HepG2 (cell line): Measurements from ENCODE around the gene VIM. TPM values are rescaled to one million over a fixed set of nuclear protein-coding genes. Genes with fewer than 3 reads are reported as not detected.

ENCODE experiments used
- ATAC-seq: fragments of 200-7000 bp; cut with Tn5 transposase; 3 replicates; pipeline ENCODE4 v1.9.1; 2020; ENCODE audit warnings: mild to moderate bottlenecking, moderate library complexity
- BruUV-seq: library from RNA; stranded (reverse); fragments of 400-500 nt; replicated peaks from 2 replicates; lab custom pipeline; 2021; lab: Mats Ljungman, UMichigan
- CTCF ChIA-PET: fragments of 300-600 bp; formaldehyde crosslinking; extraction: SDS; loops from one replicate; lab custom pipeline; 2021; ENCODE audit warnings: low total read pairs, inconsistent platforms, low intra/inter-chr PET ratio; lab: Yijun Ruan, JAX
- POLR2A ChIA-PET: fragments of 350-600 bp; sonication (Branson Sonifier 250); formaldehyde crosslinking; loops from one replicate; lab custom pipeline; 2020; ENCODE audit warnings: antibody characterized with exemption, inconsistent platforms; lab: Yijun Ruan, JAX
- DNase-seq: peaks from one replicate; pipeline ENCODE4 v3.0.0-alpha.2; 2015; ENCODE audit warnings: low spot score
- FAIRE-seq: peaks from 3 replicates; lab custom pipeline; 2011; peaks lifted over from hg19 to GRCh38; lab: Jason Lieb, UNC
- H2AFZ ChIP-seq: one replicate; pipeline ENCODE4 v1.6.1; 2011; ENCODE audit warnings: low read length, inconsistent platforms
- H3K27ac ChIP-seq: fragments of 300-600 bp; 3 replicates; pipeline ENCODE4 v1.8.0; 2011; ENCODE audit warnings: mixed run types, mild to moderate bottlenecking, mixed read lengths, low read length, inconsistent platforms; ENCODE audit not compliant: insufficient read depth; ENCODE audit errors: extremely low read length
- H3K27me3 ChIP-seq, 2 experiments: fragments of 200-600 bp in 1 of 2; 2 replicates in 1 of 2; 3 replicates in 1 of 2; pipeline versions ENCODE4 v1.6.0 to v1.8.0; 2011; ENCODE audit warnings: low read length in 2 of 2, mild to moderate bottlenecking in 2 of 2, moderate library complexity in 2 of 2, inconsistent platforms in 1 of 2; ENCODE audit not compliant: insufficient read depth in 2 of 2, control insufficient read depth in 1 of 2
- H3K36me3 ChIP-seq, 2 experiments: fragments of 200-600 bp in 1 of 2; replicated peaks in 1 of 2; 2 replicates in 1 of 2; 3 replicates in 1 of 2; pipeline versions ENCODE4 v1.5.1 to v1.8.0; 2011; ENCODE audit warnings: low read length in 2 of 2, inconsistent platforms in 1 of 2; ENCODE audit not compliant: insufficient read depth in 2 of 2, control insufficient read depth in 1 of 2
- H3K4me1 ChIP-seq: 2 replicates; pipeline ENCODE4 v1.5.1; 2012; ENCODE audit warnings: low read length, inconsistent platforms; ENCODE audit not compliant: insufficient read depth
- H3K4me2 ChIP-seq: 2 replicates; pipeline ENCODE4 v1.6.0; 2011; ENCODE audit warnings: low read depth, low read length, inconsistent platforms
- H3K4me3 ChIP-seq, 3 experiments: fragments of 200-600 bp in 1 of 3; sonication (generic), shearing (Covaris generic) in 1 of 3; replicated peaks in 1 of 3; 2 replicates each; pipeline ENCODE4 v1.5.1; 2011 to 2016; ENCODE audit warnings: low read length in 3 of 3, inconsistent platforms in 2 of 3, low read depth in 2 of 3, mild to moderate bottlenecking in 2 of 3, control low read depth in 1 of 3, mixed read lengths in 1 of 3; ENCODE audit not compliant: insufficient read depth in 1 of 3
- H3K79me2 ChIP-seq: one replicate; pipeline ENCODE4 v1.6.1; 2011; ENCODE audit warnings: low read length, inconsistent platforms; ENCODE audit not compliant: insufficient read depth
- H3K9ac ChIP-seq: 2 replicates; pipeline ENCODE4 v1.6.0; 2011; ENCODE audit warnings: mild to moderate bottlenecking, low read depth, low read length, inconsistent platforms; ENCODE audit not compliant: insufficient read depth
- H3K9me3 ChIP-seq: 2 replicates; pipeline ENCODE4 v1.5.1; 2012; ENCODE audit warnings: mild to moderate bottlenecking, low read length
- H4K20me1 ChIP-seq: 2 replicates; pipeline ENCODE4 v1.6.0; 2011; ENCODE audit warnings: inconsistent platforms, mild to moderate bottlenecking, low read length, moderate library complexity; ENCODE audit not compliant: insufficient read depth
- AKAP8 ChIP-seq: sonication (generic); formaldehyde crosslinking; IDR thresholded peaks from 2 replicates; pipeline ENCODE4 v1.5.1; 2020; ENCODE audit warnings: mild to moderate bottlenecking, missing genetic modification reagents
- CENPX ChIP-seq: sonication (generic); formaldehyde crosslinking; IDR thresholded peaks from 2 replicates; pipeline ENCODE4 v1.9.0; 2021; ENCODE audit warnings: mild to moderate bottlenecking, missing genetic modification reagents, moderate library complexity
- DNMT1 ChIP-seq: sonication (generic); formaldehyde crosslinking; IDR thresholded peaks from 2 replicates; pipeline ENCODE4 v1.5.1; 2020; ENCODE audit warnings: mild to moderate bottlenecking, missing genetic modification reagents
- DR1 ChIP-seq: sonication (generic); formaldehyde crosslinking; IDR thresholded peaks from 2 replicates; pipeline ENCODE4 v1.8.0; 2021; ENCODE audit warnings: mild to moderate bottlenecking, missing genetic modification reagents, inconsistent platforms
- ESRRA ChIP-seq: sonication (generic); formaldehyde crosslinking; IDR thresholded peaks from 2 replicates; pipeline ENCODE4 v1.5.1; 2020; ENCODE audit warnings: mild to moderate bottlenecking, low read depth, missing genetic modification reagents
- FOXO1 ChIP-seq: sonication (generic); formaldehyde crosslinking; IDR thresholded peaks from 2 replicates; pipeline ENCODE4 v1.4.0; 2020; ENCODE audit warnings: missing genetic modification reagents
- HIVEP1 ChIP-seq: sonication (generic); formaldehyde crosslinking; IDR thresholded peaks from 2 replicates; pipeline ENCODE4 v1.4.0; 2020; ENCODE audit warnings: mild to moderate bottlenecking, missing genetic modification reagents
- SNAI1 ChIP-seq: sonication (generic); formaldehyde crosslinking; IDR thresholded peaks from 2 replicates; pipeline ENCODE4 v1.5.0; 2020; ENCODE audit warnings: mild to moderate bottlenecking, missing genetic modification reagents, borderline replicate concordance
- SOX6 ChIP-seq, 2 experiments: fragments of 450-650 bp in 1 of 2; sonication (generic) in 1 of 2; formaldehyde crosslinking in 1 of 2; IDR thresholded peaks; 2 replicates each; pipeline versions ENCODE4 v1.4.0 to v1.6.1; 2017 to 2020; ENCODE audit warnings: antibody characterized with exemption in 1 of 2, mild to moderate bottlenecking in 1 of 2, missing genetic modification reagents in 1 of 2
- ZC3H13 ChIP-seq: sonication (generic); formaldehyde crosslinking; IDR thresholded peaks from 2 replicates; pipeline ENCODE4 v1.8.1; 2023; ENCODE audit warnings: mild to moderate bottlenecking, missing genetic modification reagents, moderate library complexity
- ZIK1 ChIP-seq: sonication (generic); formaldehyde crosslinking; IDR thresholded peaks from 2 replicates; pipeline ENCODE4 v1.5.0; 2020; ENCODE audit warnings: mild to moderate bottlenecking, low read depth, missing genetic modification reagents, borderline replicate concordance
- WGBS: methylation state at CpG from one replicate; pipeline ENCODE4 v1.1.6; 2017; ENCODE audit warnings: low lambda C conversion rate; 5-methylcytosine and 5-hydroxymethylcytosine counted together
- in situ Hi-C: cut with HindIII; loops from 2 replicates; pipeline ENCODE4 v1.10.0; 2017; ENCODE audit warnings: low pct_unique_long_range_greater_than_20kb; ENCODE audit not compliant: extremely low pct_ligation_motif_present
- intact Hi-C: fragments of 100-400 bp; cut with micrococcal nuclease; formaldehyde crosslinking; loops from one replicate; pipeline ENCODE4 v1.10.0; 2022; ENCODE audit not compliant: unreplicated experiment
- polyA plus RNA-seq, 8 experiments: library from polyadenylated mRNA; depleted of rRNA in 3 of 8; stranded (reverse) in 7 of 8; unstranded in 1 of 8; fragments of >200 nt; fragmentation: Illumina TruSeq in 4 of 8; extraction: Trizol in 4 of 8; gene quantifications; 2 replicates each; pipeline versions ENCODE4 v1.2.1 to v1.2.3, GENCODE V29; 2011 to 2016; ENCODE audit warnings: low read depth in 4 of 8, missing spikeins in 1 of 8, mixed read lengths in 1 of 8; ENCODE audit not compliant: insufficient read depth in 1 of 8
- total RNA-seq, 5 experiments: library from RNA; depleted of rRNA; stranded (reverse); fragments of >200 nt; fragmentation: Illumina TruSeq; extraction: Trizol; gene quantifications; 2 replicates each; pipeline ENCODE4 v1.2.3, GENCODE V29; 2016; ENCODE audit warnings: low read depth in 1 of 5
- TF ChIP-seq, protein P1 (sequence below), 2 experiments: fragments of 450-650 bp in 1 of 2; sonication (generic) in 1 of 2; formaldehyde crosslinking in 1 of 2; IDR thresholded peaks; 2 replicates each; pipeline versions ENCODE4 v1.6.1 to v1.8.0; 2016 to 2022; ENCODE audit warnings: antibody characterized with exemption in 1 of 2, mild to moderate bottlenecking in 1 of 2, missing genetic modification reagents in 1 of 2
- TF ChIP-seq, protein P2 (sequence below): sonication (generic); formaldehyde crosslinking; conservative IDR thresholded peaks from 2 replicates; pipeline ENCODE4 v1.8.0; 2022; ENCODE audit warnings: mild to moderate bottlenecking, moderate library complexity, missing genetic modification reagents

Gene VIM
- total and polyA plus RNA-seq, 2 of the 13 experiments (the other 11 are each of a cell fraction or from before 2014, with no cell fraction given): not detected

DNA sequence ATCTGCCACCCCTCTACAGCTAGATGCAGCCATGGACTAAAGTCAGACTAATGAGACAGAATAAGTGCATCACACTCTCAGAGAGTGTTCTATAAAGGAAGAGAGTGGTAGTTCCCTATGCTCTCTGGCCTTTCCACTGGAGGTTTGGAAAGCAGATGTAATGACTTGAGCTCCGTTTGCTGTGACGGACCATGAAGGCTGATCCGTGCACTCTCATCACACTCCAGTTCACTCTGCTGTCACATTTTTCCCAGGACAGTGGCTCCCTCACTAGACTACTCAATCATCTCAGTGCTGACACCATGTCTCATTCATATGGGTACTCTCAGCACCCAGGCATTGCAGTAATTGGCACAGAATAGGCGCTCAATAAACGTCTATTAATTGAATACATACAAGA lies 46.9 kb upstream of the VIM start (continued):
- TF ChIP-seq, protein P1, sequence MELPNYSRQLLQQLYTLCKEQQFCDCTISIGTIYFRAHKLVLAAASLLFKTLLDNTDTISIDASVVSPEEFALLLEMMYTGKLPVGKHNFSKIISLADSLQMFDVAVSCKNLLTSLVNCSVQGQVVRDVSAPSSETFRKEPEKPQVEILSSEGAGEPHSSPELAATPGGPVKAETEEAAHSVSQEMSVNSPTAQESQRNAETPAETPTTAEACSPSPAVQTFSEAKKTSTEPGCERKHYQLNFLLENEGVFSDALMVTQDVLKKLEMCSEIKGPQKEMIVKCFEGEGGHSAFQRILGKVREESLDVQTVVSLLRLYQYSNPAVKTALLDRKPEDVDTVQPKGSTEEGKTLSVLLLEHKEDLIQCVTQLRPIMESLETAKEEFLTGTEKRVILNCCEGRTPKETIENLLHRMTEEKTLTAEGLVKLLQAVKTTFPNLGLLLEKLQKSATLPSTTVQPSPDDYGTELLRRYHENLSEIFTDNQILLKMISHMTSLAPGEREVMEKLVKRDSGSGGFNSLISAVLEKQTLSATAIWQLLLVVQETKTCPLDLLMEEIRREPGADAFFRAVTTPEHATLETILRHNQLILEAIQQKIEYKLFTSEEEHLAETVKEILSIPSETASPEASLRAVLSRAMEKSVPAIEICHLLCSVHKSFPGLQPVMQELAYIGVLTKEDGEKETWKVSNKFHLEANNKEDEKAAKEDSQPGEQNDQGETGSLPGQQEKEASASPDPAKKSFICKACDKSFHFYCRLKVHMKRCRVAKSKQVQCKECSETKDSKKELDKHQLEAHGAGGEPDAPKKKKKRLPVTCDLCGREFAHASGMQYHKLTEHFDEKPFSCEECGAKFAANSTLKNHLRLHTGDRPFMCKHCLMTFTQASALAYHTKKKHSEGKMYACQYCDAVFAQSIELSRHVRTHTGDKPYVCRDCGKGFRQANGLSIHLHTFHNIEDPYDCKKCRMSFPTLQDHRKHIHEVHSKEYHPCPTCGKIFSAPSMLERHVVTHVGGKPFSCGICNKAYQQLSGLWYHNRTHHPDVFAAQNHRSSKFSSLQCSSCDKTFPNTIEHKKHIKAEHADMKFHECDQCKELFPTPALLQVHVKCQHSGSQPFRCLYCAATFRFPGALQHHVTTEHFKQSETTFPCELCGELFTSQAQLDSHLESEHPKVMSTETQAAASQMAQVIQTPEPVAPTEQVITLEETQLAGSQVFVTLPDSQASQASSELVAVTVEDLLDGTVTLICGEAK (IDR thresholded peaks at IDR 0.05): no peak
- TF ChIP-seq, protein P1 (CRISPR knock-in tag; IDR thresholded peaks at IDR 0.05): no peak

DNA sequence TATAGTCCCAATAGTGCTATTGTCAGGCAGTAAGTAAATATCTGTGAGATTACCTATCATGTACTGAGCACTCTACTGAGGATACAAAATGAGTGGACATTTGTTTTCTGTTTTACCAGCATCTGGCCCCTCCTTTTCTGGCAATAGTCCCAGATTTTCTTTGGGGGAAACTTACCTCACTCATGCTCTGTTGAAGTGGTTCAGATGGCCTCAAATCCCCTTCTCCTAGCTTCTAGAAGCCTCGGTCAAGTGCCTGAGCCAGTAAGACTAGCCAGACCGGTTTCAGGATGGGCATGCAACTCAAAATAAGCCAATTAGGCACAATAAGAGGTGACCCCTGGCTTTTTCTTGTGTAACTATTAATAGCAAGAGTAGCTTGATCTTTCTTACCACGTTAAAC lies 46.3 kb upstream of the VIM start:
- no peak for ATAC-seq
- Histone ChIP-seq H3K4me1 (no peaks in the 10 kb centered on the region), H2AFZ (no peak overlapping the region), H3K9me3 (no peaks in the 10 kb centered on the region), H3K79me2 (no peaks in the 10 kb centered on the region), H3K4me3 (no peak overlapping the region), H3K27ac (no peak overlapping the region), H4K20me1 (no peaks in the 10 kb centered on the region), H3K36me3 (no peaks in the 10 kb centered on the region), H3K9ac (no peak overlapping the region), H3K27me3 (no peaks in the 10 kb centered on the region), H3K4me2 (no peak overlapping the region)
- BruUV-seq: no TSS peak
- ChIA-PET POLR2A (no interaction called here), CTCF (no interaction called here)
- no peak for DNase-seq
- WGBS: 57% methylated on average over 3 of the region's 3 CpGs
- no peak for FAIRE-seq
- intact Hi-C loops: no loop called here
- in situ Hi-C loops: no loop called here
- TF ChIP-seq CENPX (CRISPR knock-in tag): no peak
- TF ChIP-seq, protein P2, sequence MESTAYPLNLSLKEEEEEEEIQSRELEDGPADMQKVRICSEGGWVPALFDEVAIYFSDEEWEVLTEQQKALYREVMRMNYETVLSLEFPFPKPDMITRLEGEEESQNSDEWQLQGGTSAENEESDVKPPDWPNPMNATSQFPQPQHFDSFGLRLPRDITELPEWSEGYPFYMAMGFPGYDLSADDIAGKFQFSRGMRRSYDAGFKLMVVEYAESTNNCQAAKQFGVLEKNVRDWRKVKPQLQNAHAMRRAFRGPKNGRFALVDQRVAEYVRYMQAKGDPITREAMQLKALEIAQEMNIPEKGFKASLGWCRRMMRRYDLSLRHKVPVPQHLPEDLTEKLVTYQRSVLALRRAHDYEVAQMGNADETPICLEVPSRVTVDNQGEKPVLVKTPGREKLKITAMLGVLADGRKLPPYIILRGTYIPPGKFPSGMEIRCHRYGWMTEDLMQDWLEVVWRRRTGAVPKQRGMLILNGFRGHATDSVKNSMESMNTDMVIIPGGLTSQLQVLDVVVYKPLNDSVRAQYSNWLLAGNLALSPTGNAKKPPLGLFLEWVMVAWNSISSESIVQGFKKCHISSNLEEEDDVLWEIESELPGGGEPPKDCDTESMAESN: no peak
- no peak for TF ChIP-seq AKAP8 (CRISPR knock-in tag)
- TF ChIP-seq FOXO1 (CRISPR knock-in tag): no peak
- TF ChIP-seq HIVEP1 (CRISPR knock-in tag): no peak
- no peak for TF ChIP-seq ESRRA
- no peak for TF ChIP-seq ZC3H13 (CRISPR knock-in tag)
- no peak for TF ChIP-seq DNMT1 (CRISPR knock-in tag)
- no peak for TF ChIP-seq ZIK1
- TF ChIP-seq SOX6 (IDR thresholded peaks at IDR 0.05): no peak
- TF ChIP-seq SOX6 (CRISPR knock-in tag; IDR thresholded peaks at IDR 0.05): no peak
- no peak for TF ChIP-seq DR1 (CRISPR knock-in tag)
- TF ChIP-seq SNAI1: no peak
